K562 (cell line): ENCODE data around the gene ZNF667. TPM values are rescaled to one million over a fixed set of nuclear protein-coding genes. Genes with fewer than 3 reads are reported as not detected.

Experiments
- ATAC-seq: fragments of 200-7000 bp; cut with Tn5 transposase; 3 replicates; pipeline ENCODE4 v1.9.1; 2020; ENCODE audit warnings: moderate library complexity
- BruUV-seq: library from RNA; stranded (reverse); fragments of 400-500 nt; replicated peaks from 2 replicates; lab custom pipeline; 2021; lab: Mats Ljungman, UMichigan
- CTCF ChIA-PET: fragments of 300-600 bp; formaldehyde crosslinking; extraction: SDS; loops from one replicate; lab custom pipeline; 2021; ENCODE audit warnings: low intra/inter-chr PET ratio; lab: Yijun Ruan, JAX
- POLR2A ChIA-PET: fragments of 300-600, 350-650 bp; sonication (Branson Sonifier 250); formaldehyde crosslinking; extraction: SDS; loops from one replicate; lab custom pipeline; 2021; ENCODE audit warnings: antibody characterized with exemption, inconsistent platforms; lab: Yijun Ruan, JAX
- DNase-seq, 4 experiments: peaks; one replicate each; pipeline versions ENCODE4 v3.0.0 to v3.0.0-alpha.2; 2011 to 2018; ENCODE audit warnings: low spot score in 3 of 4, mixed read lengths in 3 of 4; ENCODE audit errors: extremely low read depth in 1 of 4
- FAIRE-seq: peaks from 2 replicates; lab custom pipeline; 2011; peaks lifted over from hg19 to GRCh38; lab: Jason Lieb, UNC
- H2AFZ ChIP-seq: 2 replicates; pipeline ENCODE4 v1.6.0; 2011; ENCODE audit warnings: low read depth, low read length, control low read depth, inconsistent platforms
- H3K27ac ChIP-seq: fragments of 200-600 bp; 3 replicates; pipeline ENCODE4 v1.8.0; 2011; ENCODE audit warnings: low read depth, mild to moderate bottlenecking, control low read depth, inconsistent platforms, low read length, moderate library complexity, mixed read lengths; ENCODE audit errors: extremely low read depth
- H3K27me3 ChIP-seq, 2 experiments: fragments of 300-600 bp in 1 of 2; 2 replicates in 1 of 2; 3 replicates in 1 of 2; pipeline versions ENCODE4 v1.6.0 to v1.8.0; 2011; ENCODE audit warnings: inconsistent platforms in 2 of 2, low read length in 2 of 2, mild to moderate bottlenecking in 1 of 2, mixed read lengths in 1 of 2, moderate library complexity in 1 of 2; ENCODE audit not compliant: control insufficient read depth in 2 of 2, insufficient read depth in 2 of 2
- H3K36me3 ChIP-seq: fragments of 300-600 bp; 3 replicates; pipeline ENCODE4 v1.8.0; 2011; ENCODE audit warnings: mild to moderate bottlenecking, low read length, inconsistent platforms; ENCODE audit not compliant: control insufficient read depth, insufficient read depth
- H3K4me1 ChIP-seq, 2 experiments: fragments of 200-600 bp in 1 of 2; replicated peaks in 1 of 2; 2 replicates in 1 of 2; 3 replicates in 1 of 2; pipeline versions ENCODE4 v1.5.1 to v1.8.0; 2011; ENCODE audit warnings: inconsistent platforms in 2 of 2, low read length in 2 of 2, mild to moderate bottlenecking in 1 of 2, mixed read lengths in 1 of 2, moderate library complexity in 1 of 2; ENCODE audit not compliant: control insufficient read depth in 2 of 2, insufficient read depth in 2 of 2
- H3K4me2 ChIP-seq: 2 replicates; pipeline ENCODE4 v1.6.1; 2011; ENCODE audit warnings: low read length, control low read depth, inconsistent platforms, mixed read lengths; ENCODE audit not compliant: insufficient read depth
- H3K4me3 ChIP-seq: fragments of 200-600 bp; sonication (generic), shearing (Covaris generic); 2 replicates; pipeline ENCODE4 v1.5.1; 2016; ENCODE audit warnings: control low read depth, inconsistent platforms
- H3K79me2 ChIP-seq: fragments of 200-600 bp; 3 replicates; pipeline ENCODE4 v1.8.0; 2011; ENCODE audit warnings: low read length, inconsistent platforms; ENCODE audit not compliant: control insufficient read depth, insufficient read depth
- H3K9ac ChIP-seq, 2 experiments: 2 replicates each; pipeline versions ENCODE4 v1.6.0 to v1.6.1; 2011; ENCODE audit warnings: low read depth in 2 of 2, low read length in 2 of 2, control low read depth in 1 of 2, inconsistent platforms in 1 of 2, mild to moderate bottlenecking in 1 of 2, mixed read lengths in 1 of 2; ENCODE audit not compliant: insufficient read depth in 1 of 2
- H3K9me1 ChIP-seq: one replicate; pipeline ENCODE4 v1.6.0; 2011; ENCODE audit warnings: inconsistent platforms, mild to moderate bottlenecking, low read length, moderate library complexity; ENCODE audit not compliant: control insufficient read depth, insufficient read depth
- H3K9me3 ChIP-seq: replicated peaks from 2 replicates; pipeline ENCODE4 v1.5.1; 2011; ENCODE audit warnings: low read depth, low read length, inconsistent platforms; ENCODE audit not compliant: control insufficient read depth, insufficient read depth
- H4K20me1 ChIP-seq: replicated peaks from 2 replicates; pipeline ENCODE4 v1.6.1; 2011; ENCODE audit warnings: low read length, inconsistent platforms, mixed read lengths; ENCODE audit not compliant: control insufficient read depth, insufficient read depth
- AFF1 ChIP-seq, 2 experiments: fragments of 450-650 bp; IDR thresholded peaks; 2 replicates each; pipeline ENCODE4 v1.6.1; 2018; ENCODE audit warnings: mild to moderate bottlenecking in 2 of 2, low read depth in 1 of 2; ENCODE audit not compliant: partially characterized antibody in 2 of 2
- CREM ChIP-seq: IDR thresholded peaks from 2 replicates; pipeline ENCODE4 v1.6.1; 2014; ENCODE audit warnings: antibody characterized with exemption, low read depth
- L3MBTL2 ChIP-seq: fragments of 450-650 bp; IDR thresholded peaks from 2 replicates; pipeline ENCODE4 v1.6.1; 2016; ENCODE audit warnings: mild to moderate bottlenecking, moderate library complexity
- MAZ ChIP-seq, 2 experiments: fragments of 450-650 bp in 1 of 2; sonication (generic) in 1 of 2; formaldehyde crosslinking; IDR thresholded peaks in 1 of 2; conservative IDR thresholded peaks in 1 of 2; 2 replicates each; pipeline versions ENCODE4 v1.4.0 to v1.5.0; 2020; ENCODE audit warnings: mild to moderate bottlenecking in 1 of 2, missing genetic modification reagents in 1 of 2
- NR0B1 ChIP-seq: fragments of 450-650 bp; IDR thresholded peaks from one replicate; pipeline ENCODE4 v1.6.1; 2018; ENCODE audit warnings: mild to moderate bottlenecking, moderate library complexity; ENCODE audit not compliant: partially characterized antibody
- TAF9B ChIP-seq: fragments of 450-650 bp; IDR thresholded peaks from 2 replicates; pipeline ENCODE4 v1.6.1; 2018; ENCODE audit warnings: mild to moderate bottlenecking; ENCODE audit not compliant: partially characterized antibody
- ZNF143 ChIP-seq: sonication (generic); formaldehyde crosslinking; IDR thresholded peaks from 2 replicates; pipeline ENCODE4 v1.9.0; 2022; ENCODE audit warnings: mild to moderate bottlenecking, missing genetic modification reagents
- ZNF239 ChIP-seq: fragments of 250-450 bp; sonication (Bioruptor Pico); IDR thresholded peaks from 2 replicates; pipeline ENCODE4 v1.4.0; 2020; ENCODE audit warnings: mild to moderate bottlenecking
- ZNF512 ChIP-seq: IDR thresholded peaks from 2 replicates; pipeline ENCODE4 v1.6.1; 2016; ENCODE audit warnings: missing genetic modification characterization, missing compliant biosample characterization
- WGBS: fragments of 100-300 bp; shearing (Covaris generic); methylation state at CpG from one replicate; pipeline ENCODE4 v1.1.6; 2016; ENCODE audit warnings: low coverage, mixed read lengths; ENCODE audit not compliant: insufficient coverage; ENCODE audit errors: missing lambda C conversion rate; 5-methylcytosine and 5-hydroxymethylcytosine counted together
- in situ Hi-C: fragments of 300-500 bp; cut with MboI; formaldehyde crosslinking; loops from 4 replicates; pipeline ENCODE4 v1.15.0; 2018; ENCODE audit warnings: inconsistent platforms, mixed read lengths
- intact Hi-C: fragments of 100-400 bp; cut with micrococcal nuclease; formaldehyde crosslinking; loops from 2 replicates; pipeline ENCODE4 v1.14.2; 2022
- polyA plus RNA-seq, 8 experiments: library from polyadenylated mRNA; depleted of rRNA in 4 of 8; stranded (reverse) in 5 of 8; unstranded in 3 of 8; fragments of >200 nt; fragmentation: Nextera tagmentation in 2 of 8; fragmentation: Illumina TruSeq in 1 of 8; extraction: Ambion mirVana in 2 of 8; extraction: Trizol in 1 of 8; gene quantifications; 2 replicates each; pipeline versions ENCODE4 v1.2.1 to v1.2.3, GENCODE V29; 2011 to 2014; ENCODE audit warnings: inconsistent platforms in 1 of 8, missing spikeins in 1 of 8
- total RNA-seq, 7 experiments: library from RNA; depleted of rRNA in 6 of 7; stranded (reverse); fragments of >200 nt in 6 of 7; fragmentation: Illumina TruSeq in 2 of 7; extraction: Trizol in 2 of 7; gene quantifications; 2 replicates each; pipeline versions ENCODE4 v1.2.1 to v1.2.3, GENCODE V29; 2011 to 2021; ENCODE audit warnings: low replicate concordance in 1 of 7
- TF ChIP-seq, protein P1 (sequence below): fragments of 150-350 bp; conservative IDR thresholded peaks from 2 replicates; pipeline ENCODE4 v1.6.1; 2014; ENCODE audit warnings: low read length

The ZNF667 gene
- total and polyA plus RNA-seq, 9 of the 15 experiments (the other 6 are each of a cell fraction or from before 2014, with no cell fraction given): not detected

- Histone ChIP-seq H3K9ac (no peak overlapping the region), H3K79me2 (no peaks in the 10 kb centered on the region), H3K27ac (no peak overlapping the region), H3K27me3 (no peaks in the 10 kb centered on the region), H4K20me1 (no peaks in the 10 kb centered on the region), H3K9me3 (no peaks in the 10 kb centered on the region; the same call in 1 of the 2 replicates), H3K9me1 (no peaks in the 10 kb centered on the region), H3K4me1 (peaks cover 0 to 15% of the 10 kb centered on the region in 2 experiments; a peak in 1 of 5 replicates), H3K4me3 (peak overlapping the region; percentile 22), H2AFZ (peak overlapping the region; percentile 45; the same call in 1 of the 2 replicates), H3K36me3 (no peaks in the 10 kb centered on the region), H3K4me2 (peak overlapping the region; percentile 58)
- FAIRE-seq: no peak
- ChIA-PET CTCF (no interaction called here), POLR2A (no interaction called here)
- in situ Hi-C loops (no loop called here), intact Hi-C loops (no loop called here)
- no TSS peak for BruUV-seq
- peak; percentile 14 to 40 (median 20) for DNase-seq
- WGBS: 14% methylated on average over 35 of the region's 80 CpGs
- peak; percentile 83 for ATAC-seq
- TF ChIP-seq MAZ (CRISPR knock-in tag; conservative IDR thresholded peaks at IDR 0.05 in 1 of 2, IDR thresholded peaks at IDR 0.05 in 1 of 2): 0 out of 4 replicates have a peak, but pooled peaks of 1 of the 2 experiments have one; percentile 28
- TF ChIP-seq TAF9B: no peak
- TF ChIP-seq, protein P1, sequence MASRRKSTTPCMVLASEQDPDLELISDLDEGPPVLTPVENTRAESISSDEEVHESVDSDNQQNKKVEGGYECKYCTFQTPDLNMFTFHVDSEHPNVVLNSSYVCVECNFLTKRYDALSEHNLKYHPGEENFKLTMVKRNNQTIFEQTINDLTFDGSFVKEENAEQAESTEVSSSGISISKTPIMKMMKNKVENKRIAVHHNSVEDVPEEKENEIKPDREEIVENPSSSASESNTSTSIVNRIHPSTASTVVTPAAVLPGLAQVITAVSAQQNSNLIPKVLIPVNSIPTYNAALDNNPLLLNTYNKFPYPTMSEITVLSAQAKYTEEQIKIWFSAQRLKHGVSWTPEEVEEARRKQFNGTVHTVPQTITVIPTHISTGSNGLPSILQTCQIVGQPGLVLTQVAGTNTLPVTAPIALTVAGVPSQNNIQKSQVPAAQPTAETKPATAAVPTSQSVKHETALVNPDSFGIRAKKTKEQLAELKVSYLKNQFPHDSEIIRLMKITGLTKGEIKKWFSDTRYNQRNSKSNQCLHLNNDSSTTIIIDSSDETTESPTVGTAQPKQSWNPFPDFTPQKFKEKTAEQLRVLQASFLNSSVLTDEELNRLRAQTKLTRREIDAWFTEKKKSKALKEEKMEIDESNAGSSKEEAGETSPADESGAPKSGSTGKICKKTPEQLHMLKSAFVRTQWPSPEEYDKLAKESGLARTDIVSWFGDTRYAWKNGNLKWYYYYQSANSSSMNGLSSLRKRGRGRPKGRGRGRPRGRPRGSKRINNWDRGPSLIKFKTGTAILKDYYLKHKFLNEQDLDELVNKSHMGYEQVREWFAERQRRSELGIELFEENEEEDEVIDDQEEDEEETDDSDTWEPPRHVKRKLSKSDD: no peak
- 0 out of 2 replicates have a peak, but pooled peaks have one; percentile 5 for TF ChIP-seq CREM
- TF ChIP-seq AFF1 (IDR thresholded peaks at IDR 0.05; ENCODE audit: low read depth in 1 of 2, partially characterized antibody in 2 of 2): peak in 1 of 2 experiments; percentile 90
- TF ChIP-seq ZNF239 (CRISPR knock-in tag): no peak
- TF ChIP-seq ZNF512: no peak
- peak; percentile 71 for TF ChIP-seq ZNF143 (CRISPR knock-in tag)
- TF ChIP-seq NR0B1: no peak
- TF ChIP-seq L3MBTL2: peak; percentile 46
Measured at GRCh38 chr19:56477429-56478338, 539 bp upstream of the ZNF667 start.
